GM19099 (cell line): ENCODE data around the gene SEMA3D.

Experiments used
- POLR2A ChIP-seq: IDR thresholded peaks from 3 replicates; pipeline ENCODE4 v1.6.1; 2011; ENCODE audit warnings: low read depth; ENCODE audit not compliant: insufficient read length; ENCODE audit errors: extremely low read depth

Gene SEMA3D

DNA sequence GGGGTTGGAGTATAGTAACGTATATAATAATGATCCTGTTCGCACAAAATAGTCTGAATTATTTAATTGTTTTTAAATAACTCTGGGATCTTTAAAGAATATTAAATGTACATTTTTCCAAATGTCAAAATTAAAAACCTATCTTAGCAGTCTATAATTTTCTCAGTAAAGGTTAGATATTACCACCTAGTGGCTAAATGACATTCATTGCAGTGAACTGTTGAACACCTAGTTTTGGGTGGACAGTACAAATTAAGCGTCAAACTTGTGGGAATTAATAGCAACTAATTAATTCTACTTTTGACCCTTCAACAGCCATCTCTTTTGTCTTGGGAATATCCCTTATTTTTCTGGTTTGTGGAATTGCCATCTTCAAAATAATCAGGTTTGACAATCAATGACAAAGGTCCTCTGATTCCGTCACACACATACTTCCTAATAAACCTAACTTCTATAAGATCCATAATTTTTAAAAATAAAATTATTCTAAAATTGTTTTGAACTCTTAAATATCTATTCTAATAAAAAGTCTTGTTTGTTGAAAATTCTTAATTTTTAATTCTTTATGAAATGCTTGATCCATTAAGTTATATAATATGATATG is 165.7 kb downstream of the SEMA3D start:
- TF ChIP-seq POLR2A = no peak

DNA sequence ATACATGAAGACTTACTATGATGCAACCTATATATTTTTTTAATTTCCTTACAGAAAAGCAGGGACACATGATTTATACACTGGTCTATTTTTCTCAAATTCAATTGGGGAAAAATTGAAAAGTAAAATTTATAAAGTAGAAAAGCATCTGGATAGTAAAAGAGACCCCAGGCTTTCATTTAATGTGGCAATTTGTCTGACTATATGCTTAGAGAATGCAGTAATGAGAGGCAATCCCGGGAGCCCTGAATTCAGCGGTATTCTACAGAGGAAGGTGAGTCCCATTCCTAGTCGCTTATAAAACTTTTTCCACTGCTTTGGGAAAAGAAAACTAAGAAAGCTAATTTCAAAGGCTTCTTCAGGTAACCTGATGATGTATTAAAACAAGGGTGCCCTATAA is 167.1 kb downstream of the SEMA3D start:
- TF ChIP-seq POLR2A = no peak

DNA sequence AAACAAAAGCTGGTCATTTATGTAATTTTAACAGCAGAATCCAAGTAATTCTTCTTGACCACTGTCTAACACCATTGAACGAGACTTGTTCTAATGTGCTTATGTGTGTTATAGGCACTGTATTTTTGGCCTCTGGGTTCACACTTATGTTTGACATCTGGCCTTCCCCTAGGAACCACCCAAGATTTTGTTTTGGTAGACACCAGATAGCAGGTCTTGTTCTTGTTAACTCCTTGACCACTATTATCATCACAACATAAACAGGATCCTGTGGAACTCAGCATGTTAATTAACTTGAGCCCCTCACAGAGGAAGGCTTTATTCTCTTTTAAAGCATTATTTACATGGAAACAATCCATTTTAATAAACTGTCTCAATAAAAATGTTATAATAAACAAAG is 167.7 kb downstream of the SEMA3D start:
- no peak for TF ChIP-seq POLR2A

DNA sequence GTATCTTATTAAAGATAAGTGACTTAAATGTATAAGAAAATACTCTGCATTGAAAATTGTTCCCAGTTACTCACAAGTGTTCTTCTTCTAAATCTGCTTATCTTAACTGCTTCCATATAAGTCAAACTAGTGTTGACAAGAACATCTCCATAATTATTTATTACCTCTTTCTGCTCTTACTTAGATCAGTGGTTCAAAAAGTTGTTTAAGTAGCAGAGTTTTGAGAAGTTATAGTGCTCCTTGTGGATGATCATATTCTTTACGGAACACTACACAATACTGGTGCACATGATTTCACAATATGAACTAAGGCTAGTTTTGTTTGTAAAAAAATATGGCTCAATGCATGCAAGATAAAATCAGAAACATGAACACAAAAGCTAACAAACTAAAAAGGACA is 168.4 kb downstream of the SEMA3D start:
- no peak for TF ChIP-seq POLR2A

DNA sequence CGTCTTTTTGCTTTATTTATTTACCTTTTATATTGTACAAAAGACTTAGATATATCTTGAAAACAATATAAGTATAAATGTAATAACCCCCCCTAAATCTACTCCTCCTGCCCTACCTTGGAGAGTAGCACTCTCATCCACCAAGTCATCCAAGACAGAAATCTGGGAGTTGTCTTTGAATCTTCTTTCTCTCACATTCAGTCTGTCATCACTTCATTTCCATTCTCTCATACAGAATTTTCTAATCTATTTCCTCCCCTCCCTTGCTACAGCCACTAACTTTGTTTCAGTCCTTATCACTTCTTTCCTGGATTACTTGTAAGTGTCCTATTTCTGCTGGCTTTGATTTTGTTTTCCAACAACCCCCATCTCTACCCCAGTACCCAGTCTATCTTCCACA is 170.6 kb downstream of the SEMA3D start:
- TF ChIP-seq POLR2A = no peak

DNA sequence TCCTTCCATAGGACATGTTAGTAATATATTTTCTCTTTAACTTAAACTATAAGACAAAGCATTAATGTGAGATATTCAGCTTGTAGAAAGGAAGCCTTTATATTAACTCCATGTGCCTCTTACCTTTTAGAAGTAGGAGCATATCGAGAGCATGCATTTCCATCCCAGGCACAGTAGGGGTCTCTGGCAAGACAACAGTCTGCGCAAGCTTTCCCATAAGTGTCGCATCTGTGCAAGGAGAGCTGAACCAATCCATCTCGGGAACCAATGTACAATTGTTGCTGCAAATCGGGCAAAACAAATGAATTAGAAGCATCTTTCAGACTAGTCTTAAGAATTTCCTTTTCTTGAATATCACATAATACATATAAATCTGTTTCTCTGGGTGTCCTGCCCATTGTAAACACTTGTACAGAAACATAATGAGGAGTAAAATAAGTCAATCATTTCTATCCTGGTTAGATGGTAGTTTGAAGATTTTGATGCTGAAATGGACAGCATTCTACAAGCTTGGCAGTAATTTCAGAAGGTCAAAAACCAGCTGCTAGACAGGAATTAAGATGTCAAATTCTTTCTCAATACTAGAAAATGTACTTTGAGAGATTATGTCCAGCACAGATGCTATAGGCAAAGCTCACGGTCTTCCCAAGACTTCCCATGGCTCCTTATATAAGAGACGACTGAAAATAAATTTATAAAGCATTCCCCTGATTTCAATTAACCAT is 171.8 kb downstream of the SEMA3D start:
- no peak for TF ChIP-seq POLR2A

DNA sequence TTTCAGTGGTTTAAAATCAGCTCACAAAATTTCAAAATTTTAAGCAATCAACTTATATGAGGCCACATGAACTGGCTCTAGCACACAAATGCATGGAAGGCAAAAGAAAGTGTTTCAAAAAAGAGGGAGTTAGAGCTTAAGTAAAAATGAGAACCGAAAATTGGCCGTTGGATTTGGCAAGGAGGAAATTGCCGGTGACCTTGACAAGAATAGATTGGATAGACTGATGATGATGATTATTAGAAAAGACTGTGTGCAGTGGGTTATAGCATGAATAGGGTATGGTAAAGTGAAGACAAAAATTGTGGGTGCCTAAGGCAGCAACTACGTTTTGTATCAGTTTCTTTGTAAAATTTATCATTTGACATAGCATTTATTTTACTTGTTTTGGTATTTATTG is 175.7 kb downstream of the SEMA3D start:
- no peak for TF ChIP-seq POLR2A

DNA sequence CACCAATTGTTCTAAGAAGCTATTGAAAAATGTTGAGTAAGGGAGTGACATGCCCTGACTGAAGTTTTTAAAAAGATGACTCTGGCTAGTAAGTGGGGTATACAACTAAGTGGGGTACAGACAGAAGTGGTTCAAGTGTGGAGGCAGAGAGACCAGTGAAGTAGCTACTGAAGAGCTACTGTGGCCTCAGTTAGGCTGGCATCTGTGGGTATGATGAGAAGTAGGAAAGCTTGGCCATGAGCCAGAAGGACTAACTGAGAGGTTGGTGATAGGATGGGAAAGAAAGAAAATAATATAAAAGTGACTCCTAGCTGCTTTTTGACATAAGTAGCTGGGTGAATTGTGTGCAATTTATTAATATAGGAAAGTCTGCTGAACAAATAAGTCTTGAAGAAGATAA is 176.6 kb downstream of the SEMA3D start:
- TF ChIP-seq POLR2A = no peak

DNA sequence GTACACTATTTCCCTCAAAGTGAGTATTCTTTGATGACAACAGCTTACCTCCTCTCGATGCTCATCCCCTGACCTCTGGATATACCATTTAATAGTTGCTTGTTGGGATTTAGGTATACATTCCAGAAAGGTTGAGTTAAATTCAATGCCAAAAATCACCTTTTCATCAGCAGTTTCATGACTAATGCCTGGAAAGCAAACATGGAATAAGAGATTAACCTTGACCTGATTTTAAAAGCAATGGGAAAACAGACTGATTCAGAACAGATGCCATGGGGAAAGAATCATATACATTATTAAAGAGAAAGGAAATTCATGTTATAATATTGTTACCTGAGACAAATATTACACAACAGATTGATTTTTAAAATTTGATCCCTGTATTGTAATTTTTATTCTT is 180.1 kb downstream of the SEMA3D start:
- no peak for TF ChIP-seq POLR2A

DNA sequence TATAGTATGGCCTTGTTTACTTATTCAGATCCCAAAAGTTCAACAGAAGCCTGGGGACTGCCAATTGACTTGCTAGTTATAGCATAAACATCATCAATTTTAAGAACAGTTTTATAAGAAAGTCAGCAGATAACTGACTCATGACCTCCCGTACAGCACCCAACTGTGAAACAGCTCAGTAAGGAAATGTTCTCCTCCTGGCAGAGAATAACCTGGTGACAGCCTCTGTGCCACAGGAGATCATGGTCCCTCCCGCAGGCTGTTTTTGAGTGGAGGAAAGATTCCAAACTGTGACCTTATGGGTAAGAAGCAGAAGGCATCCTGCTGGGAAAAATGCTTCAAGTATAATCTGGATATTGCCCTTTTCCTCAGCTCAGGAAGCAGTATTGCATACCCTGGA is 182.5 kb downstream of the SEMA3D start:
- no peak for TF ChIP-seq POLR2A

DNA sequence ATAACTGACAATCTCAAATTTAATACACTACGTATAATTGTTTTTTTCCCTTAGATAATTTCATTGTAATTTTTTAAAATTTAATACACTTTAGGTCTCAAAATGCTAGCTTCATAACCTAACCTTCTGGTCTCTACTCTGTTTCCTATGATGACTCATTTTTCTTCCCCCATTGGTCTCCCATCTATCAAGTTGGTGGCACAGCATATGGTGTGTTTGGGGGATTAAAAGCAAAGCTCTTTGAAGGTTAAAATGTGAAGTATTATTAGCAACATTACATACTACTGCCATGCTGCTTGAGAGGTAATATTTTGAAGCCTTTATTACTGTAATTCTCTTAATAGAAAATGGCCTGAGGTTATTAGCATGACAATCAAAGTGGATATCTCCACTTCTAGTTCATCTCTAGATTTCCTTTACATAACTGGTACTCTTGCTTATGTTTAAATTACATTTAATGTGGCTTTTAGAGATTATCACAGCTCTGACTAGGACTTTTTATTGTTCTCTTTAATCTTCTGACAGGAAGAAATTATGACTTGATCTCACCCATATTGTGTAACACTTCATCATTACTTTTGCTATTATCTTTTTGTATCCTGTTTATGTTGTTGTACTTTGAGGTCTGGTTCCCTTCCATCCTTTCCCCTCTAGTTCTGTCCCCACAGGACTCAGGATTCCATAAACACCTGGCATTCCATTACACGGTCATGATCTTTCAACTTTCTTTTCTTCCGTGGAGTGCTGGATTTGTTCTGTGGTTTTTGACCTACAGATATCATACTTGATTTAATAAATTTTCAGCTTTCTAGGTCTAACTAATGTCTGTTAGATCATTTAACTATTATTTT is 185.1 kb downstream of the SEMA3D start:
- TF ChIP-seq POLR2A = no peak

DNA sequence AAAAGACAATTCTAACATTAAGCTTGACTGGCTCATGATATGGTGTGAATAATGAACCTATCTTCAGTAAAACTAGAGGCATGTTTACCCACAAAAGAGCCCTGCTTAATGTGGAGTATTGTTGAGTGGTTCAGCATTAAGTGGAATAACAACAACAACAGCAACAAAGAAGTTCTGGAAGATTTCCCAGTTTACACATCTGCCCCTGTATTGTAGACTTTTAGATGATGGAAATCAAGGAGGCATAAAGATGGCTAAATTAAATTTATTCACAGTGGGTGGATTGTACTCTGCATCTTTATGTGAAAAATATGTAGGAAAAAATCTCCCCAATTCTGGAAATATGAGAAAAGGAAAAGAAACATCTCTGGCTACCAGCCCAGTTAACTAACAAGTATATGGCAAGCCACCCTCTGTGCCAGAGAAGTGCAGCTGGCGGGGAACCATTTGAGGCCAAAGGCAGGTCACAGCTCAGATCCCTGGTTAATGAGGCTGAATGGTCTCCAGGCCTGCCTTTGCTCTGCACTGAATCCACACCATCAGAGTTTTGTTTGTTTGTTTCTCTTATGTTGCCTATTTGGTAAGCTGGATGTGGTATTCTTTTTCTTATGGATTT is 186.0 kb downstream of the SEMA3D start:
- no peak for TF ChIP-seq POLR2A

DNA sequence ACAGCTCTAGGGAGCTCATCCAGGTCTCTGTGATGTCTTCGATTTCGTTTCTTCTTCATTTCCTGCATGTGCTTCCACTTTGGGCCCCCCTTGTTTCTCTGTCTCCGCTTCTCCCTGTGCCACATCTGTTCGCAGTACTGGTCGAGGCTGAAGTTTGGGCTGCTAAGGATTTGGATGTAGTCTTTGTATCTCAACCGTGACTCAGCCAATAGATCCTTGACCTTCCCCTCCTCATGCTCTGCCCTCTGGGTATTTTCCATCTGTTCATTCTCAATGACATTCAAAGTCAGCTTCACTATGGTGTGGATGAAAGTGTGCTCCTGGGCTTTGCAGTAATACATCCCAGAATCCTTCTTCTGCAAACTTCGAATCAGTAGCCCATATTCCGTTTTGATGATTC is 187.4 kb downstream of the SEMA3D start:
- TF ChIP-seq POLR2A = no peak

DNA sequence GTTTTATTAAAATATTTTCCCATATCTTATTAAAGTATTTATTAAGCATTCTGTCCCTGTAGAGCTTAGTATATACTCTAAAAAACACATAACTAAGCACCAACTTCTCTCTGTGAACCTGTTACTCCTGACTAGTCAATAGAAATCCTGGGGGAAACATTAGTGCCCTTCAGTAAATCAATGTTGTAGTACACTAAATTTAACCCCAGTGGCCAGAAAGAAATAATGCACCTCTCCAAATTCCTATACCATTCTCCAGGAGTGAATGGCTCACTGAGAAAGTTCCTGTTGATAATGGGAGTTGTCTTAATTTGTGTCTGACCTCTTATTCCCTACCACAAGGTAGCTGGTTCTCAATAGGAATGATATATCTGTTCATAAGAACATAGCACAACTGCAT is 188.2 kb downstream of the SEMA3D start:
- no peak for TF ChIP-seq POLR2A

DNA sequence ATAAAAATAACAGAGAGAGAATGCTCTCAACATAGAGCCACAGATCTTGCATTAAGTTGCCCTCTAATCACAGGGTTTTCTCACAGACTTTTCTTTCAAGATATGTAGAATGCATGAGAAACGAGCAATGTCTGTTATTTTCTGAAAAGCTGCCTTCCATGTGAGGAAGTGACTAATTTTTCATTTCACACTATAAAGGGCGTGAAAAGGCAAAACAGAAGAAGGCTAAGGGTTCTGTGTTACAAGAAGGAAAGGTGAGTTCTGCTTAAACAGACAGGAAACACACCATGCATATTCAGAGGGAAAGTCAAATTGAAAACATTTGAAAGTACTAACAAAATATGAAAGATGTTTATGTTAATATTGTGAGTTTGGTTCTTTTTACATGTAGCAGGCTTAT is 189.2 kb downstream of the SEMA3D start:
- TF ChIP-seq POLR2A = no peak

DNA sequence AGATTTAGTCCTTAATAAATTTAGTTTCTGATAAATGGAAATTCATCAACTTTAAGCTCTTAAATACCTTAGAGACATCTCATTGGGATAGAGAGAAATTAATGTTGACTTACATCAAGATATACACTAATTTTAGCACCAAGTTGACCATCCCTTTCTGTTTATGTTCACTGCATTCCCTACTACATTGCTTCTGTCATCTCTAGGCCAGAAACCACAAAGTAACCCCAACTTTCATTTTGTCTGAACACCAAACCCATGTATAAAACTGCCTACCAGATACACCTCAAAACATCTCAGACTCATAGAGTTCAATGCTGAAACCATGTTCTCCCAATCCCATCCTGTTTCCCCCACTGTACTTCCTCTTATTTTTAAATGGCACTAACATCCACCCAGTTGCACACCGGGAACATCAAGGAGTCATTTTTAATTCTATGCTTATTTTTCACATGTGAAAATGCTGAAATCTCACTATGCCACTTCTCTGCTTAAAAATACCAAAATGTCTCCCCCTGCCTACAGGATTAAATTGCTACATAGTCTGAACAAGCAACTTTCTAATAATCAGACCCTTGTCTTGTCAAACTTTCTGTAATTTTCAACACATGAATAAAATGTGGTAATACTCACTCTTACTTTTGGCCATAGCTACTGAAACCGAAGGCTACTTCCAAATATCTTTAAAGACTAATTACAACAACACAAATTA is 201.6 kb downstream of the SEMA3D start:
- TF ChIP-seq POLR2A = no peak

DNA sequence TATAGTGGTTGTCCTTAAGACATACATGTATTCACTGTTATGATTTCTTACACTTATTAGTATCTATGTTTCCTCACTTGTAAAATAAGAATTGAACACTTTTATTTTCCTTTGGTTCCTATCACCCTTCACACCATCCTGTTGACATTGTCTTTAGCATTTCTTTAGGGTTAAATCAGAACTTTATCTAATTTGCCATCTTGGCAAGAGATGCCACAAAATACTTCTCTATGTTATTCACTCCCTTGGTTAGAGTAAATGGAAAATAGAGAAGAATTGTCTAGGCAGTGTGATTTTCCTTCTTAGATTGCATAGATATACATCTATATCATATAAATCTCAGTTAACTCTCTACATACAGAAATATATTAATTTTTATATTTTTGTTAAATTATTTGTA is 204.7 kb downstream of the SEMA3D start:
- no peak for TF ChIP-seq POLR2A
